ENCODE data around the gene PRDM12.

PRDM12 gene

GRCh38 chr9:130630506-130631330 is 33.7 kb upstream of the PRDM12 start:
- H3K4me3 ChIP-seq (ENCODE audit: low read depth, low read length): no peak overlapping the region
- H3K27ac ChIP-seq (ENCODE audit: low read depth, low read length): no peak overlapping the region
- no peaks in the 10 kb centered on the region for H3K27me3 ChIP-seq (ENCODE audit: insufficient read depth, low read length)
- no peaks in the 10 kb centered on the region for H3K79me2 ChIP-seq (ENCODE audit: control insufficient read depth, insufficient read depth, low read length, unreplicated experiment)
- no peak overlapping the region for H2AFZ ChIP-seq (ENCODE audit: low read length, unreplicated experiment)
- no peaks in the 10 kb centered on the region for H3K4me1 ChIP-seq (ENCODE audit: control insufficient read depth, insufficient read depth, low read length, unreplicated experiment)
- H3K36me3 ChIP-seq (ENCODE audit: insufficient read depth, low read length): peaks cover 16% of the 10 kb centered on the region; the same call in 1 of the 2 replicates

- H3K36me3 ChIP-seq (ENCODE audit: insufficient read depth, low read length): peaks cover 10% of the 10 kb centered on the region; the same call in 1 of the 2 replicates
Measured at GRCh38 chr9:130631331-130632080, 32.9 kb upstream of the PRDM12 start.

GRCh38 chr9:130632081-130632710 is 32.2 kb upstream of the PRDM12 start:
- H3K36me3 ChIP-seq (ENCODE audit: insufficient read depth, low read length): peaks cover 10% of the 10 kb centered on the region; the same call in 1 of the 2 replicates
- H3K79me2 ChIP-seq (ENCODE audit: control insufficient read depth, insufficient read depth, low read length, unreplicated experiment): no peaks in the 10 kb centered on the region
- no peaks in the 10 kb centered on the region for H3K27me3 ChIP-seq (ENCODE audit: insufficient read depth, low read length)
- H2AFZ ChIP-seq (ENCODE audit: low read length, unreplicated experiment): no peak overlapping the region
- H3K4me1 ChIP-seq (ENCODE audit: control insufficient read depth, insufficient read depth, low read length, unreplicated experiment): no peaks in the 10 kb centered on the region
- H3K4me3 ChIP-seq (ENCODE audit: low read depth, low read length): no peak overlapping the region
- no peak overlapping the region for H3K27ac ChIP-seq (ENCODE audit: low read depth, low read length)

More at GRCh38 chr9:130631331-130632080, 32.9 kb upstream of the PRDM12 start:
- Histone ChIP-seq H3K27me3 (ENCODE audit: insufficient read depth, low read length) (no peaks in the 10 kb centered on the region), H3K4me3 (ENCODE audit: low read depth, low read length) (no peak overlapping the region), H2AFZ (ENCODE audit: low read length, unreplicated experiment) (no peak overlapping the region), H3K79me2 (ENCODE audit: control insufficient read depth, insufficient read depth, low read length, unreplicated experiment) (no peaks in the 10 kb centered on the region), H3K27ac (ENCODE audit: low read depth, low read length) (no peak overlapping the region), H3K4me1 (ENCODE audit: control insufficient read depth, insufficient read depth, low read length, unreplicated experiment) (no peaks in the 10 kb centered on the region)

- no peaks in the 10 kb centered on the region for H3K4me1 ChIP-seq (ENCODE audit: control insufficient read depth, insufficient read depth, low read length, unreplicated experiment)
- H2AFZ ChIP-seq (ENCODE audit: low read length, unreplicated experiment): no peak overlapping the region
- H3K79me2 ChIP-seq (ENCODE audit: control insufficient read depth, insufficient read depth, low read length, unreplicated experiment): no peaks in the 10 kb centered on the region
- no peak overlapping the region for H3K27ac ChIP-seq (ENCODE audit: low read depth, low read length)
- no peak overlapping the region for H3K4me3 ChIP-seq (ENCODE audit: low read depth, low read length)
- peaks cover 10% of the 10 kb centered on the region; the same call in 1 of the 2 replicates for H3K36me3 ChIP-seq (ENCODE audit: insufficient read depth, low read length)
- H3K27me3 ChIP-seq (ENCODE audit: insufficient read depth, low read length): no peaks in the 10 kb centered on the region
Measured at GRCh38 chr9:130632841-130633240, 31.6 kb upstream of the PRDM12 start.

- no peaks in the 10 kb centered on the region for H3K4me1 ChIP-seq (ENCODE audit: control insufficient read depth, insufficient read depth, low read length, unreplicated experiment)
- no peaks in the 10 kb centered on the region for H3K27me3 ChIP-seq (ENCODE audit: insufficient read depth, low read length)
- H3K27ac ChIP-seq (ENCODE audit: low read depth, low read length): no peak overlapping the region
- H3K4me3 ChIP-seq (ENCODE audit: low read depth, low read length): no peak overlapping the region
- H3K79me2 ChIP-seq (ENCODE audit: control insufficient read depth, insufficient read depth, low read length, unreplicated experiment): no peaks in the 10 kb centered on the region
- peaks cover 10% of the 10 kb centered on the region; the same call in 1 of the 2 replicates for H3K36me3 ChIP-seq (ENCODE audit: insufficient read depth, low read length)
- H2AFZ ChIP-seq (ENCODE audit: low read length, unreplicated experiment): no peak overlapping the region
Measured at GRCh38 chr9:130633336-130634190, 30.8 kb upstream of the PRDM12 start.

- H2AFZ ChIP-seq (ENCODE audit: low read length, unreplicated experiment): no peak overlapping the region
- no peaks in the 10 kb centered on the region for H3K79me2 ChIP-seq (ENCODE audit: control insufficient read depth, insufficient read depth, low read length, unreplicated experiment)
- H3K4me3 ChIP-seq (ENCODE audit: low read depth, low read length): no peak overlapping the region
- peaks cover 10% of the 10 kb centered on the region; the same call in 1 of the 2 replicates for H3K36me3 ChIP-seq (ENCODE audit: insufficient read depth, low read length)
- no peaks in the 10 kb centered on the region for H3K27me3 ChIP-seq (ENCODE audit: insufficient read depth, low read length)
- no peak overlapping the region for H3K27ac ChIP-seq (ENCODE audit: low read depth, low read length)
- H3K4me1 ChIP-seq (ENCODE audit: control insufficient read depth, insufficient read depth, low read length, unreplicated experiment): no peaks in the 10 kb centered on the region
Measured at GRCh38 chr9:130634191-130634768, 30.1 kb upstream of the PRDM12 start.

- no peaks in the 10 kb centered on the region for H3K4me1 ChIP-seq (ENCODE audit: control insufficient read depth, insufficient read depth, low read length, unreplicated experiment)
- H3K27me3 ChIP-seq (ENCODE audit: insufficient read depth, low read length): no peaks in the 10 kb centered on the region
- H3K27ac ChIP-seq (ENCODE audit: low read depth, low read length): no peak overlapping the region
- H3K36me3 ChIP-seq (ENCODE audit: insufficient read depth, low read length): peaks cover 10% of the 10 kb centered on the region; the same call in 1 of the 2 replicates
- no peaks in the 10 kb centered on the region for H3K79me2 ChIP-seq (ENCODE audit: control insufficient read depth, insufficient read depth, low read length, unreplicated experiment)
- H2AFZ ChIP-seq (ENCODE audit: low read length, unreplicated experiment): no peak overlapping the region
- H3K4me3 ChIP-seq (ENCODE audit: low read depth, low read length): no peak overlapping the region
Measured at GRCh38 chr9:130634801-130635200, 29.6 kb upstream of the PRDM12 start.

GRCh38 chr9:130635306-130635705 is 29.1 kb upstream of the PRDM12 start:
- Histone ChIP-seq H3K27me3 (ENCODE audit: insufficient read depth, low read length) (no peaks in the 10 kb centered on the region), H2AFZ (ENCODE audit: low read length, unreplicated experiment) (no peak overlapping the region), H3K79me2 (ENCODE audit: control insufficient read depth, insufficient read depth, low read length, unreplicated experiment) (no peaks in the 10 kb centered on the region), H3K36me3 (ENCODE audit: insufficient read depth, low read length) (peaks cover 10% of the 10 kb centered on the region; the same call in 1 of the 2 replicates), H3K27ac (ENCODE audit: low read depth, low read length) (no peak overlapping the region), H3K4me1 (ENCODE audit: control insufficient read depth, insufficient read depth, low read length, unreplicated experiment) (no peaks in the 10 kb centered on the region), H3K4me3 (ENCODE audit: low read depth, low read length) (no peak overlapping the region)

GRCh38 chr9:130635721-130636647 is 28.4 kb upstream of the PRDM12 start:
- peaks cover 4% of the 10 kb centered on the region; the same call in 1 of the 2 replicates for H3K36me3 ChIP-seq (ENCODE audit: insufficient read depth, low read length)
- H3K4me1 ChIP-seq (ENCODE audit: control insufficient read depth, insufficient read depth, low read length, unreplicated experiment): no peaks in the 10 kb centered on the region
- no peaks in the 10 kb centered on the region for H3K79me2 ChIP-seq (ENCODE audit: control insufficient read depth, insufficient read depth, low read length, unreplicated experiment)
- H3K4me3 ChIP-seq (ENCODE audit: low read depth, low read length): no peak overlapping the region
- no peak overlapping the region for H3K27ac ChIP-seq (ENCODE audit: low read depth, low read length)
- H2AFZ ChIP-seq (ENCODE audit: low read length, unreplicated experiment): no peak overlapping the region
- no peaks in the 10 kb centered on the region for H3K27me3 ChIP-seq (ENCODE audit: insufficient read depth, low read length)

Data from ACC112 (cell line).